GM19035 (cell line): ENCODE measurements around the gene TMEM132D.
"Not testable (repeated sequence)": the region's sequence is repeated elsewhere in the genome, so short reads cannot be mapped to it uniquely, and the experiment has no call there.

Experiments used
- ATAC-seq: cut with Tn5 transposase; IDR thresholded peaks from one replicate; pipeline ENCODE4 v1.9.1; 2021; ENCODE audit not compliant: unreplicated experiment

Gene TMEM132D

DNA sequence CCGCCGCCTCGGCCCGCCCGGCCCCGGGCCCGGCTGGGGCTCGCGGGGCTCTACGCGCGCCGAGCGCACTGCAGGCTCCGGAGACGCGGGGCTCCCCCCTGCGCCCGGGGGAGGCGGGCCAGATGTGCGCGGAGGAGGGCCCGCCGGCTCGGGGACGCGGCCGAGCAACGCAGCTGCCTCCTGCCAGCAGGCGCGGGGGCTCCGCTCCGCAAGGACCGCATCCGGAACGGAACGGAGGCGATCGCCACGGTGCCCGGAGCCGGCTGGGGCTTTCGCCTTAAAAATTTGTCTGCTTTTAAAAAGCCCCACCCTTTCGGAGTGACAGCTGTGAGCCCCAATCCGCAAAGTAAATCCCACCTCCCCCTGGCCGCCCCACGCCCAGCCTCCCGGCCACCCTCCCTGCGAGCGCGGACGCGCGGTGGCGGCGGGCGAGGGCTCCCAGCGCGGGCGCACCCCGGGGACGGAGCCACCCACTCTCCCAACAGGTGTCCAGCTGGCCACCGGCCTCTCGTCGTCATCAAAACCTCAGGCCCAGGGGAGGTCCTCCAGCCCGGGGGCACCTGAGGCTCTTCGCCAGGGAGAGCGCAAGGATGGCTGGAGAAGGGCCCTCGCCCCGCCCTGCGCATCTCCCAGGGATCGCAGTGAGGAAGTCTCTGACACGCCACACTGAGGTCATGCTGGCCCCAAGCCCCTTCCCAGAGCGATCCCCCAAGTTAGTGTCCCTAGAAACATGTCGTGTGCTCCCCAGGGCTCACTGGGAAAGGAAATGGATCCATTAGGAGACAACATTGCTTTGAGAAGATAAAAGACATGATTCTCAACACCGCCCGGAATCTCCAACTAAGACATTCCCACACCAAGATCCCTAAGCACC is at the start of gene TMEM132D:
Gene TMEM132D (minus strand): TSS at position 70 of the 874 bp plus-strand sequence.
- ATAC-seq, result no peak

DNA sequence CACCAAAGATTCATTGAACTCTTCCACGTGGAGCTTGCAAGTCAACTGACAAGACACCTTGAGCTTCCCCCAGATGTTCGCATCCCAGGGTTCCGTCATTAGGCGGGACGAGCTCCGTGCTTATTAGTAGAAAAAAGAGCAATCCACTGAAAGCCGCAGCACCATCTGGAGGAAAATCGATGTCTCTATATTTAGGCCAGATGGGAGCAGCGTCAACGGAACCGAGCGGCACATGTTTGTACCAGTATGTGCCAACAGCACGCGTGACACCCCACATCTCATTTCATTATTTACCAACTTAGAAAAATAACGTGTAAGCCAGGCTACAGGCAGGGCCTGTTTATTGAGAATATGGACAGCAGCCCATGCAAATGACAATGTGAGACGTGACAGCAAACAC is 45.8 kb upstream of the TMEM132D start:
- ATAC-seq, result no peak

DNA sequence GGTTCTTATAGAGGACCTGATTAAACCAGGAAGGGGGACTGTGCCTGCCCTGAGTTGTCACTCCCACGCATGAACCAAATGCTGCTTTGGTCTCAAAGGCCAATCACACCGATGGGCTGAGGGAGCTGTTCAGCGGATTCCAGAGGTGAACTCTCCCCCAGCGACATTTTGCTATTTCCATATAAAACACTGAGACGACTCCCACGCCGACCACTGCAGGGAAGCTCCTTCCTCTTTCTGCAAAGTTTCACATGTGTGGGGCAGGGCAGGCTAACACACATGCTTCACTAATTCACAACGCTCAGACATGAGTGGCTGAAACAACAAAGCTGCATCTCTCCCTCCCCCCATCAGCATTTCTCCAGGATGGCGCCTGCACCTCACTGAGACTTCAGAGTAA is 37.8 kb upstream of the TMEM132D start:
- no peak for ATAC-seq

DNA sequence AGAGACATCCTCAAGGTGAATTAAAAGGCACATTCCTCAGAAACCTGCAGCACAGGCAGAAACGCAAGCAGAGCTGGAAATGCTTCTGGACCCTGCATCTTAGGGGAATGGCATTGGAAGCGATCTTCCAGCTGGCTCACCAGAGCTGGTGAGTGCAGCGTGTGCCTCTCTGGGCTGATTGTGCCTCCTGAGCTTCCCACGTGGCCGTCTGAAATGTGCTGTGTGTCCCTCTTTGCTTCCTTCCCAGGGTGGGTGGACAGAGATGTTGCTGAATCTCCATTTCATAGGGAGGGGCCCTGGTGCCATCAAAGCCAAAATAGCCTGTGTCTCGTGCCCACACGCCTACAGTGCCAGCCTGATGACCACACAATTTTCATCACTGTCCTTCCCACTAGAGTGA is 34.3 kb upstream of the TMEM132D start:
- ATAC-seq, result no peak

DNA sequence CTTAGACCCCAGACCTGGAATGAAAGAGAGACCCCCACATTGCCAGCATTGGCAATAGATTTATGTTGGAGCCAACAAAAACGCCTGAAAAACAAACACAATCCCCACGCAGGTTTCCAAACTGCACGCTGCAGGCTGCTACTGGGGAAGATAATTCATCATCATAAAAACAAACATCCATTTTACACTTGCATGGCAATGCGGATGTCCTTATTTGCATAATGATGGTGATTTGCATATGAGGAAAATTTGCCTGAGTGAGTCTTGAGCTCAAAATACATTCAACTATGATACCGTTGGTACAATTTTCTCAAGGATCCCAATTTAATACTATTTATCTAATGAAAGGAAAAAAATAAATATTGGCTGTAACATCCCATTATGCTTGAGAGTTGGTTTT is 33.6 kb upstream of the TMEM132D start:
- no peak for ATAC-seq

DNA sequence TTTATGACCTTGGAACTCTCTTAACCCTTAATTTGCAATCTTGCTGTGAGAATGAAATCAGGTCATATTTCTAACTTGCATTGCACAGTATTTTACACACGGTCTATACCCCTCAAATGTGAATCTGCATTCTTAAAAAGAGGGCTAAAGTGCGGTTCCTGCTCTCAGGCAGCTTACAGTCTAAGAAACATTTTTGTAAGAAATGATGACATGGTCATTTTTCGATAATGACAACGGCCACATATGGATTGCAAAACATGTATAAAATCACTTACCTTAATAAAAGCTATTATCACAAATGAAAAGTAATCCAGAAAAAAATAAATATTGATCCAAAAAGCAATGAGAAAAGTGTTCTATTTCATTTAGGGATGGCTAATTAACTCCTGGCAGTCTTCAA is 24.8 kb upstream of the TMEM132D start:
- no peak for ATAC-seq

DNA sequence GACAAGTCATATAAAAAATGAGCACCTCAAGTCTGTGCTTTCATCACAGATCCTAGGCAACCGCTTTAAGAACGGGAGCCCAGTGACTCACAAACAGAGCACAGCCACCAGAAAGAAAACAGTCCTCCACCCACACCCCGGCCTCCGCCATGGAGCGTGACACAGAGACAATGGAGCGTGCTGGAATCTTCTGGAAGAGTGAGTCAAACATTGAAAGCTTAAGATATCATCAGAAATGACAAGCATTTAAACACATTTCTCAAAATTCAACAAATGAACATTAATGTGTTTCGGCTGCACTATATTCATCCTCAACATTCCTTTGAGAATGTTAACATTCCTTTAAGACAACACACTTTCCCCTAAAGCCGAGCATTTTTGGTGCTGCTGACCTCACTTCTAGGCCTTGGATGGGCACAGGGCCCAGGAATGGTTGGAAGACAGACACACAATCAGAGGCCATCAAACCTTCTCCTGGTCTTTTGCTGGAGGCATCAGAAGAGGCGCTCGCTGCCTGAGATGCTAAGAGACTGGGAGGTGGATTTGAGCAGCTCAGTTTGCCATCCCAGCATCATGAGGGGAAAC is 23.6 kb upstream of the TMEM132D start:
- no peak for ATAC-seq

DNA sequence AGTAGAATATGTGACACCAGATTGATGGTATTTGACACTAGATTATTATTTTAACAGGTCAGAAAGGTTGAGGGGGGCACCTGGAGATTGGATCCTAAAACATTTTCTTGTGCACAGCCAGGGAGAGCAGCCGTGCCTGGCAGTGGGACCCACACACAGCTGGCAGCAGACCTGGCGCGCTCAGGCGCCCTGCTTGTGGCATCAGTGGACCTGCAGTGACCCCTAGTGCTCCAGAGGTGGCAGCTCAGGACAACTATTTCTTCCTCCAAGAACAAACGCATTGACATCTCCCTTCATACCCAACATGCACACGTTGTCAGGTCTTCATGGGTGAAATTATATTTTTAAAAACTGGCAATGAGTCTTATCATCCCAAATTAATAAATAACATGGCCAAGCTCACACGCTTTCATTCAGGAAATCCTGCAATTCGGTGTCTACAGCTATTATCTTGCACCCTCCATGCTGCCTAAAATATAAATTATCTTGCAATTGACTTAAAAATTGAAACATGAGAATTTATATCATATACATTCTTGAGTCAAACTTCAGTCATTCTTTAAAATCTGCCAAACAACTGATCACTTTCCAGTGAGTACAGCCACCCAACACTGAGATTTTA is 7.7 kb upstream of the TMEM132D start:
- no peak for ATAC-seq

DNA sequence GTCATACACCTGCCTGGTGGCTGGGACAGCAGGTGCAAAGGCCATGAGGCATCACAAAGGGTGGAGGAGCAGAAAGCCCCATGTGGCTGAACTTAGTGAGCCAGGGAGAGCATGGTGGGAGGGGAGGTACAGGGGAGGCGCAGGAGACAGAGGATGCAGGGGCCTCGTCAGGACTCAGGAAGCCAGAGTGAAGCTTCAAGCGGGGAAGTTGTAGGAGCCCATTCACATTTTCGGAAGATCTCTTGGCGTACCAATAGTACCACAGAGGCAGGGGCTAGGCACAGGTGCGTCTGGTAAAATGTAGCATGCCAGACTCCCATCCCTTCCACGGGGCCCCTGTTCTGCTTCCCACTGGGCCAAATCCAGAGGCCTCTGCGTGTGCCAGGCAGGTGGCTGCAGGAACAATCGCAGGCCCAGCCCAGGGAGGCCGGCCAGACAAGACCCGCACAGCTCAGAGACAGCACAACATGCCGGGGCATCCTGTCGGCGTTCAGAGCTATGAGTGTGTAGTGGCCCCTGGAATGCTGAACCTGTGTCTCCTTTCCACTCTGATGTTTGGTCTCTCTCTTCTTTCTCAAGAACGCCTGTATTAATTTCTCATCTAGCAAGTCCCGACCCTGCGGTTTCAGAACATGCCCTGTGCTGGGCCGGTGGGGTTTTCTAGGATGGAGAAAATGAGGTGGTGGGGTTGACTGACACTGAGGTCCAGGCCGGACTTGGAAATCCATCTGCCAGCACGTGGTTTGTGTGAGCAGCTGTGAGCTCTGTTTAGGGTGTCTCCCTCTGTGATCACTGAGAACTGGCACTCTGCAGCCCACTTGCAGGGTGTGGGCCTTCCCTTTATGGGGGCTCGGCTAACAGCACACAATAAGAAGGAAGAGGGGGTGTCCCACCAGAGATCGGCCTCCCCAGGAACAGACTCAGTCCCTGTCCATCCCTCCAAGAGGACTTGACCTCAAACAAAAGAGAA is 5.5 kb upstream of the TMEM132D start:
- ATAC-seq, result no peak

DNA sequence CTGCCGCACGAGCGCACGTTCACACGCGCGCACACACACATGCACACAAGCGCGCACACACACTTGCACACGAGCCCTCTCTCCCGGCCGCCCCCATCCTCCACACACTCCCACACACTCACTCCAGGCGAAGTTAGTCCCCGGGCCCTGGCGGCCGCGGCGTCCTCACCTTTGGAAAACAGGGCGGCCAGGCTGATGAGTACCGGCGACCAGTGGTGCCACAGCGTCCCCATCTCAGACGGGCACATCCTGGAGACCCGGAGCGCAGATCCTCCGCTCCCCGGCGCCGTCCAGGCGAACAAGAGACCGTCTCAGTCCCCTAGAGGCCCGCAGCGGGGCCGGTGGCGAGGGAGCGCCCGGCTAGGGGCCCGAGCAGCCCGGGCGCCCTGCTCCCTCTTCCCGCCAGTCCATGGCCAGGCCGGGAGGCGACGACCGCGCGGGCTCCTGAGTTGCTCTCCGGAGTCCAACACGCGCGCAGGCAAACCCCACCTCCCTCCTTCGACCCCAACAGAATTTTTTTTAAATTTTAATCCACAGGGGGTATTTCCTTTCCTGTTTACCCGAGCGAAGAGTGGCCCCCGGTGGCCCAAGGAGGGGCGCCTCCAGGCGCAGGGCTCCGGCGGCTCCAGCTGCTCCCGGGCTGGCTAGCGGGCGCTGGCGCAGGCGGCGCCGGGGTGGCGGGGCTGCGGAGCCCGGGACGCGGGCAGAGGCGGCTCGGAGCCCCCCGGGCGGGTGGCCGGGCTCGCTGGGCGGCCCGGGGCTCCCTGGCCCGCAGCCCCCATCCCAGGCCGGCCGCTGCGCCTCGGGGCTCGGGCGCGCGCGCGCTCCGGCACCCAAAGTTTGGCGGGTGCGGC is 506 bp downstream of the TMEM132D start:
- ATAC-seq, result no peak

DNA sequence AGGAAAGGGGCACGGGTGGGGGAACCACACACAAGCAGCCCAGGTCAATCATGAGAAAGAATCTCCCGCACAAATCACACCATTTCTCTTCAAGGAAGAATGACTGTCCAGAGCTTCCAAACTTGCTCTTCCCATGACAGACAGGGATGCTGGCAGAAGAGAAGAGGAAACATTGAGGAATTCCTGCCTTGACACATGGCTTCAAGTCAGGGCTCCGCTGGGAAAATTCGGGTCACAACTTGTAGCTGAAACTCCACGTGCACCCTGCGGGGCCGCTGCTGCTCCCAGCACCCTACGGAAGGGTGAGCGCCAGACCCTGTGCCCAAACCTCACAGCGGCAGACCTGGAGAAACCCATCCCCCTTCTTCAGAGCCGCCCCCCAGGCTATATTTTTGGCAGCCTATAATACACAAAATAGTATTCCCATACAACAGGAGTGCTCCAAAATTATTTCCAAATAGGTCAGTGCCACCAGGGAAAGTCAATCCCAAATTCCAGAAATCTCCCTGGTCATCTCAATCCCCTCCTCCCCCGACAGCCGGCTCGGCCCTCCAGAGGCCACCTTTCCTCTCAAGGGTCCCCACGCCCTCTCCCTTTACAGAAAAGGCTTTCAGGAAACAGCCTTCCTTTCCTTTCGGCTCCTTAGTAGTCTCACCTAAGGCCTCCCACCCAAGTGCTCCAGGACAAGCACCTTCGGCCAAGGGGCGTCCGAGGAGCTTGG is 1.3 kb downstream of the TMEM132D start:
- ATAC-seq, result no peak

DNA sequence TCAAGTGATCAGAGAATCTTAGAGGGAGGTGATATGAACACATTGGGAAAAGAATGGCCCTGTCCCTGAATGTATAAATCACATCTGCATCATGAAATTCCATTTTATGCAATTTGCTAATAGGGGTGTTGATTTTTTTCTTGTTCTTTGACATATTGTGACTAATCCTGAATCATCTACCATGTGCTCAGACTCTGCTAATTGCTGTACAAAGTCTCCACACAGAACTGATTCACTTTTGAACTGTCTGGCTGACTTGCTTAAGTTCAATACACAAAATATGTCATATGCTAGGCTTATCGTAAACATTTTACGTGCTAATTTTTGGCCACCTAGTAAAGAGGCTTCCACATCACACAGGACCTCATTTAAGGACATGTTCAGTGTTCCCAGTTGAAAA is 2.6 kb downstream of the TMEM132D start:
- ATAC-seq, result no peak

DNA sequence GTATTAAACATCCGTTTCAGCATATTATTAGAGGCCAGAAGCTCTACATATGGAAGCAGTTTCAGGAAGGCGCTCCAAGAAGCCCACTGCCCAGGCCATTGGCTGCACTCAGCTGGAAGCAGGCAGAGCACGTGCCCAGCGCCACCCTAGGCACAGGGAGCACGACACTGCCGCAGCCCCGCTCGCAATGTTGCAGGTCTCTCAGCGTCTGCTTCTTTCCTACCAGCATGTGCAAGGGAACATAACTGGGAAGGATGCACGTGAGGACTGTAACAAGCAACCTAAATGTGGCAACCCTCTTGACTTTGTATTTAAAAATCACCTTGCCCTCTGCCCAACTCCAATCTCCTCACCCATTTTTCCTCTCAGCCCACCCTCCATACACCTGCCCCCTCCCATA is 3.5 kb downstream of the TMEM132D start:
- ATAC-seq, result no peak

DNA sequence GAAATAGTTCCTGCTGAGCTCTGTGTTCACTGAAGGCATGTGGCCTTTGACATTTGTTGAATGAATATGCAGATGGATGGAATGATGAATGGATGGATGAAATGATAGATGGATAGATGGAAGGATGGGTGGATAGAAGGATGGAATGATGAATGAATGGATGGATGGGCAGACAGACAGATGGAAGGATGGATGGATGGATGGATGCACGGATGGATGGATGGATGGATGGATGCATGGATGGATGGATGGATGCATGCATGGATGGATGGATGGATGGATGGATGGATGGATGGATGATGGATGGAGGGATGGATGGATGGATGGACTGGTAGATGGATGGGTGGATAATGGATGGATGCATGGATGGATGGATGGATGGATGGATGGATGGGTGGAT is 4.8 kb downstream of the TMEM132D start:
- not testable (repeated sequence) for ATAC-seq

DNA sequence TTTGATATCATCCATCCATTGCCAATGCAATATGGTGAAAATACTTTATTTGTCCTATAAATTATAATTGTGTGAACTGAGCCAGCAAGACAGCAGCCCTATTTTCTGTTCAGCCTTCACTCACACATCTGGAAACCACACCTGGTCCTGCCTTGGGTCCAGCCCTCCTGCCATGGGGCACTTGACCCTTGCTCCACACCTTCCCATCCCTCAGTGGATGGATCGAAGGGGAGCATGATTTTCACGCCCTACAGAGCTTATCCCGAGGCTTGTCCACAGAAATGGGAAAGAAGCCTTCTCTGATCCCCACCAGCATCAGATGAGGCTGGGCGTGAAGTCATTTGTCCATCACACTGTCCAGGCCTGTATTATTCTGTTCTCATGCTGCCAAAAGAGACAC is 10.1 kb downstream of the TMEM132D start:
- no peak for ATAC-seq

DNA sequence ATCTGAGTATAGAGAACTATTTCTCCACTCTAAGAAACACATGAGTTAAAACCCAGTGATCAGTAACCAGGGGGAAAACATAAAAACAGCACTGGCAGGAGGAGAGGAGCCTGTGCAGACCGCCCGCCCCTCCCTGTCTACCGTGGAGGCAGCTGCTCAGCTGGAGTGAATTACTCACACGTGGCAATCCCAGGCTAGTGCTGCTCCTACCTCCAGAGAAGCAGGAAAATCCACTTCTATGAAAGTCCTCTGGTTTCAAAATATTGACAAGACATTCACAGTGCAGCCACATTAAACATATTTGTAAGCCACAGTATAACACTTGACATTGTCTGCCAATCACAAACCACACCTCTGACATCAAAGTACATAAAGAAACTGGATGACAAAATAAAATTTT is 16.7 kb downstream of the TMEM132D start:
- no peak for ATAC-seq

DNA sequence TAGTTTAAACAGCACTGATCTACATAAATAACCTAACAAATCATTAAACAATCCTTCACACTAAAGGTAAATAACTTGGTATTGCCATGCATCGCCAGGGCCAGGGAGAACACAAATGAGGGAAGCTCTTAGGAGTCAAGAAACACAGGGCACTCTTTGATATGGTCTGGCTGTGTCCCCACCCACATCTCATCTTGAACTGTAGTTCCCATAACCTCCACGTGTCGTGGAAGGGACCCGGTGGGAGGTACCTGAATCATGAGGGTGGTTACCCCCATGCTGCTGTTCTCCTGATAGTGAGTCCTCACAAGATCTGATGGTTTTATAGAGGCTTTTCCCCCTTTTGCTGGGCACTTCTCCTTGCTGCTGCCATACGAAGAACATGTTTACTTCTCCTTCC is 17.3 kb downstream of the TMEM132D start:
- no peak for ATAC-seq

DNA sequence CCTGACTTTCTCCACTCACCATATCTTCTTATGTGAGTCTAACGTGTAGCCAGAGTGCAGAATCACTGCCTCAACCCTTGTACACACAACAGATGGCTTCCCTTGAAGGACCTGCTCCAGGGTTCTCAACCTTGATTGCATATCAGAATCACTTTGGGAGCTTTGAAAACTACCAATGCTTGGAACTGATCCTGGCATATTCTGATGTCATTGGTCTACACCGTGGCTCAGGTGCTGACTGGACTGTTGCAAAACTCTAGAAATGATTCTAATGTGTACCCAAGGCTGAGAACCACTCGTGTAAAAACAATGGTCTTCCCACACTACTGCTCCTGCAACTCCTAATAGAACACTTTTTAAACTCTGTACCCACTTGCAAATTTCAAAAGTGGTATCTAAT is 18.5 kb downstream of the TMEM132D start:
- ATAC-seq, result no peak

DNA sequence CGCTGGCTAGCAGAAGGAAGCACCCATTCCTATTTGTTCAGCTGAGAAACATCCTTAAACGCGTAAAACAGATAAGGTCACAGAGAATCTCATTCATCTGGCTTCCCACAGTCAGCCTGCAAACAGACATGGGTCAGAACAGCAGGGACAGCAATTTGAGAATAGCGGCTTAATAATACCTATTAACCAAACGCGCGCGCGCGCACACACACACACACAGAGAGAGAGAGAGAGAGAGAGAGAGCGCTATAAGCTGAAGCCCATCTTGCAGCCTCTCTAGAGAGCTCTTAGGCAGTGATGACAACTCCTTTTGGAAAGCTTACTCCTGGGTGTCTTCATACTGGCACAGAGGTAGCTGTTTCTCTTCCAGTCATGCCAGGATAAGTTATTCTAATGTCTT is 26.4 kb downstream of the TMEM132D start:
- no peak for ATAC-seq

DNA sequence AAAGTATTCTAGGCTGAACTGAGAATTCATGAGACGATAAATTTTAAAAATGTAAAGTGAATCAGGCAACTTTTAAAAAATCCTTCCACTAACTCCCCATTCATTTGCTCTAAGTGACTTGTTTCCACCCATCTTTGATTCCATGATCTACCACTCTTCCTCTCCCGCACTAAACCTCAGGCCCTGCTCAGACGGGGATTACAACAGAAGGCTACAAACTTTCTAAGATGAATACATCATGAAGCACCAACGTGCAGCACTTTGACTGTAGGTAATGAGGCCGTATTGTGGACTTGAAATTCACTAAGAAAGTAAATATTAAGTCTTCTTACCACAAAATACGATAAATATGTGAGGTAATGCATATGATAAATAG is 30.0 kb downstream of the TMEM132D start:
- no peak for ATAC-seq
